DMS153 treated with DMSO at 0.1 percent for 48 hours (cell line): ENCODE data around the gene DDA1.

Experiments used
- DNase-seq: peaks from one replicate; lab custom pipeline; 2025; ENCODE audit not compliant: unreplicated experiment; lab: John Stamatoyannopoulos, UW

Gene DDA1

GRCh38 chr19:17311455-17312188, 2.3 kb downstream of the DDA1 start:
- no peak for DNase-seq

GRCh38 chr19:17312189-17313113, 3.1 kb downstream of the DDA1 start:
- no peak for DNase-seq

- DNase-seq, result no peak
Measured at GRCh38 chr19:17314007-17314593, 4.7 kb downstream of the DDA1 start.

GRCh38 chr19:17318966-17319365, 9.6 kb downstream of the DDA1 start:
- DNase-seq, result no peak

GRCh38 chr19:17319473-17320238, 10.3 kb downstream of the DDA1 start:
- no peak for DNase-seq

GRCh38 chr19:17320435-17320834, 11.1 kb downstream of the DDA1 start:
- no peak for DNase-seq

- no peak for DNase-seq
Measured at GRCh38 chr19:17321655-17322489, 12.5 kb downstream of the DDA1 start.

- no peak for DNase-seq
Measured at GRCh38 chr19:17322854-17323253, 13.5 kb downstream of the DDA1 start.

- no peak for DNase-seq
Measured at GRCh38 chr19:17323300-17323963, 14.1 kb downstream of the DDA1 start.

GRCh38 chr19:17323964-17324332, 14.6 kb downstream of the DDA1 start:
- no peak for DNase-seq

- no peak for DNase-seq
Measured at GRCh38 chr19:17324357-17325114, 15.2 kb downstream of the DDA1 start.

- no peak for DNase-seq
Measured at GRCh38 chr19:17325133-17325532, 15.8 kb downstream of the DDA1 start.

GRCh38 chr19:17325881-17326594, 16.7 kb downstream of the DDA1 start:
- no peak for DNase-seq

- no peak for DNase-seq
Measured at GRCh38 chr19:17326595-17326966, 17.2 kb downstream of the DDA1 start.

- no peak for DNase-seq
Measured at GRCh38 chr19:17327068-17327653, 17.8 kb downstream of the DDA1 start.

- DNase-seq, result peak; percentile 72
Measured at GRCh38 chr19:17327654-17328516, 18.5 kb downstream of the DDA1 start.
